Renal cortex interstitium (tissue), 11 donors: ENCODE data around the gene DIS3L. TPM values are rescaled to one million over a fixed set of nuclear protein-coding genes. Genes with fewer than 3 reads are reported as not detected.
A peak's percentile ranks its signal among the peaks of the same experiment; 100 is the strongest.

Experiments
- DNase-seq, 11 donors: peaks; one replicate each; pipeline ENCODE4 v3.0.0-alpha.2; 2013; ENCODE audit warnings: low read depth in 9 of 11, low spot score in 4 of 11; ENCODE audit errors: extremely low read depth in 1 of 11
- polyA plus RNA-seq, 3 donors: library from polyadenylated mRNA; unstranded; fragments of 120-200 nt; gene quantifications; one replicate each; pipeline ENCODE4 v1.2.1, GENCODE V29; 2013; ENCODE audit not compliant: insufficient read length in 3 of 3

DIS3L gene
- polyA plus RNA-seq, 3 donors, result 34.1 to 43.6 (median 39.9) TPM

GRCh38 chr15:66264859-66265513 is 28.4 kb upstream of the DIS3L start:
- no peak for DNase-seq

GRCh38 chr15:66269326-66270090 is 23.9 kb upstream of the DIS3L start:
- DNase-seq, result peak in 2 of 11 donors; percentile 44 to 54

- no peak for DNase-seq
Observed at GRCh38 chr15:66270932-66271331, 22.4 kb upstream of the DIS3L start.

- DNase-seq, result no peak
Observed at GRCh38 chr15:66275352-66275751, 18.0 kb upstream of the DIS3L start.

GRCh38 chr15:66276546-66276945 is 16.8 kb upstream of the DIS3L start:
- DNase-seq, result no peak

GRCh38 chr15:66278056-66278455 is 15.3 kb upstream of the DIS3L start:
- DNase-seq, result no peak

GRCh38 chr15:66278671-66279070 is 14.7 kb upstream of the DIS3L start:
- DNase-seq, result no peak

GRCh38 chr15:66284271-66284670 is 9.1 kb upstream of the DIS3L start:
- DNase-seq, result no peak

- DNase-seq, result no peak
Observed at GRCh38 chr15:66285533-66286280, 7.7 kb upstream of the DIS3L start.

GRCh38 chr15:66287461-66288057 is 5.8 kb upstream of the DIS3L start:
- peak in 1 of 11 donors; percentile 35 for DNase-seq

- DNase-seq, result no peak
Observed at GRCh38 chr15:66288093-66288492, 5.3 kb upstream of the DIS3L start.

GRCh38 chr15:66288551-66289185 is 4.7 kb upstream of the DIS3L start:
- no peak for DNase-seq

GRCh38 chr15:66290007-66290406 is 3.4 kb upstream of the DIS3L start:
- DNase-seq, result no peak

GRCh38 chr15:66290518-66290917 is 2.9 kb upstream of the DIS3L start:
- no peak for DNase-seq

- DNase-seq, result no peak
Observed at GRCh38 chr15:66291816-66292570, 1.4 kb upstream of the DIS3L start.

GRCh38 chr15:66292571-66293418 is 573 bp upstream of the DIS3L start:
- DNase-seq, result no peak

- peak in 1 of 11 donors; percentile 18 for DNase-seq
Observed at GRCh38 chr15:66294157-66294931, 976 bp downstream of the DIS3L start.
